CD4-positive, alpha-beta T cell treated with Interferon gamma for 1 hour (primary cell): Measurements from ENCODE around the gene SLIT2.

Experiments
- DNase-seq: peaks from one replicate; pipeline ENCODE4 v3.0.0-alpha.2; 2020

Gene SLIT2, protein sequence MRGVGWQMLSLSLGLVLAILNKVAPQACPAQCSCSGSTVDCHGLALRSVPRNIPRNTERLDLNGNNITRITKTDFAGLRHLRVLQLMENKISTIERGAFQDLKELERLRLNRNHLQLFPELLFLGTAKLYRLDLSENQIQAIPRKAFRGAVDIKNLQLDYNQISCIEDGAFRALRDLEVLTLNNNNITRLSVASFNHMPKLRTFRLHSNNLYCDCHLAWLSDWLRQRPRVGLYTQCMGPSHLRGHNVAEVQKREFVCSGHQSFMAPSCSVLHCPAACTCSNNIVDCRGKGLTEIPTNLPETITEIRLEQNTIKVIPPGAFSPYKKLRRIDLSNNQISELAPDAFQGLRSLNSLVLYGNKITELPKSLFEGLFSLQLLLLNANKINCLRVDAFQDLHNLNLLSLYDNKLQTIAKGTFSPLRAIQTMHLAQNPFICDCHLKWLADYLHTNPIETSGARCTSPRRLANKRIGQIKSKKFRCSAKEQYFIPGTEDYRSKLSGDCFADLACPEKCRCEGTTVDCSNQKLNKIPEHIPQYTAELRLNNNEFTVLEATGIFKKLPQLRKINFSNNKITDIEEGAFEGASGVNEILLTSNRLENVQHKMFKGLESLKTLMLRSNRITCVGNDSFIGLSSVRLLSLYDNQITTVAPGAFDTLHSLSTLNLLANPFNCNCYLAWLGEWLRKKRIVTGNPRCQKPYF (N-terminal part only)

DNA sequence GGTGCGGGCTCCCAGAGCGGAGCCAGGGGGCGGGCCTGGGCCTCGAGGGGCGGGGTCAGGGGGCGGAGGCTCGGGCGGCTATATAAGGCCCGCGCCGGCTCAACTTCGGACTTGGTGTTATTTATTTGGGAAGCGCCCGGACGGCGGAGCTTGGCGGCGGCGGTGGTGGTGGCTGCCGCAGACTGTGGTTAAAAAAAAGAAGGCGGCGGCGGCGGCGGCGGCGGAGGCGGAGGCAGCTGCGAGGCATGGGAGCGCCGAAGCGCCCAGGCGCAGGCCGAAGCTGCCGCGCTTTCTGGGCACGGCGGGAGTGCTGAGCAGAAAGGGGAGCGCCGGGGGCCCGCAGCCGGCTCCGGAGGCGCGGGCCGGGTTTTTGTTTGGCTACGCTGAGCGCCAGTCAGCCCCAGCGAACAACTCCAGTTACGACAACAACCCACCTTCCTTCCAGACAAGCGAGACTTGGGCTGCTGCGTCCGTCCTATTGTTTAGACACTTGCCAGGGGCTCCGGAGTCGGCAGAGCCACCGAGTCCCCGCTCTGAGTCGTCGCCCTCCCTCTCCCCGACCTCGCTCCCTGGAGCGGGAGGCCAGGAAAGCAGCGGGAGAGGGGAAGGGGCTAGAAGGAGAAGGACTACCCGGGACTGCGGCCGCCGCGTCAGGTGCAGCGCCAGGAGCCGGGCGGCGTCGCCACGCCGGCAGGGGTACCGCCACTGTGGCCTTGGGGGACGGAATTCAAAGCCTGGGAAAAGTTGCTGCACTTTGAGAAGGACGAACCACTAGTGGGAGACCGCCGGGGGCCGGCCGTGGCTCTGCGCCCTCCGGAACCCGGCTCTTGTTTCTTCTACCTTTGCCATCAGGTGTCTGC, at the start of gene SLIT2:
Gene SLIT2 (plus strand): TSS at position 110 of the 860 bp plus-strand sequence. CDS start 1,911 bp downstream, outside the sequence.
- DNase-seq = no peak

DNA sequence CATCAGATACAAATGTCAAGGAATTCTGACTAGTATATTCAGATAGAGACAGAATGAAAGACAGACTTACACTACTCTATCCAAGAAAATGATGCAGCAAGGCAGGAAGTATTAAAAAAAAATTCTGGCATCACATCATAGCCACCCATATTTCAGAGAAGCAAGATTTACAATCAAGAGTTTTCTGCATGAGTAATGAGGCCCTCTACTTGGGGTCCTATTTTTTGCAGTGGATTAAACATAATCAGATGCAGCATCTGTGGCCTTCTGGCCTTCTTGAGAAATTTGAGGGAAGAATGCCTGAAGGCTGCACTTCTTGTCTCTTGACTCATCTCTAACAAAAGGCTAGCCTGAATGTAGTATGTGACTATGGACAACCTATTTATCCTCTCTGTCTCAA, 48.2 kb upstream of the SLIT2 start:
- DNase-seq = no peak

- no peak for DNase-seq
Measured at GRCh38 chr4:20217521-20217920, 34.2 kb upstream of the SLIT2 start.

DNA sequence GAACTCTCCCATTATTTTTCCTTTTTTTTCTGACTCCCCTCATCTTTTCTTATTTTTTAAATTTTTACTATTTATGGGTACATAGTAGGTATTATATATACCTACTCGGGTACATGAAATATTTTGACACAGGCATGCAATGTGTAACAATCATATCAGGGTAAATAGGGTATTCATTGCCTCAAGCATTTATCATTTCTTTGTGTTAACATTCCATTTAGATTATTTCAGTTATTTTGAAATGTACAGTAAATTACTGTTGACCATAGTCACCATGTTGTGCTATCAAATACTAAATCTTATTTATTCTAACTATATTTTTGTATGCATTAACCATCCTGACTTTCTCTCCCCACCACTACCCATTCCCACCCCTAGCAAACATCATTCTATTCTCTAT, 33.8 kb upstream of the SLIT2 start:
- DNase-seq = no peak

DNA sequence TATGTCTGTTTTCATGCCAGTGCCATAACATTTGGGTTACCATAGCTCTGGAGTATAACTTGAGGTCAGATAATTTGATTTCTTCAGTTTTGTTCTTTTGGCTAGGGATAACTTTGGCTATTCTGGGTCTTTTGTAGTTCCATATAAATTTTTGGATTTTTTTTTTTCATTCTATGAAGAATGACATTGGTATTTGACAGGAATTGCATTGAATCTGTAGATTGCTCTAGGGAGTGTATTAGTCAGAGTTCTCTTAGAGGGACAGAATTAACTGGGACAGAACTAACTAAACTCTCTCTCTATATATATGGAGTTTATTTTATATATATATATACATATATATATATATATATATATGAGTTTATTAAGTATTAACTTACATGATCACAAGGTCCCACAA, 32.2 kb upstream of the SLIT2 start:
- DNase-seq = no peak

- DNase-seq = no peak
Measured at GRCh38 chr4:20237894-20238537, 13.7 kb upstream of the SLIT2 start.

GRCh38 chr4:20248155-20248558, 3.5 kb upstream of the SLIT2 start:
- DNase-seq = no peak

GRCh38 chr4:20249333-20249732, 2.4 kb upstream of the SLIT2 start:
- no peak for DNase-seq

- no peak for DNase-seq
Measured at GRCh38 chr4:20251031-20251795, 492 bp upstream of the SLIT2 start.

GRCh38 chr4:20252656-20253282, 1.1 kb downstream of the SLIT2 start:
- DNase-seq = no peak

GRCh38 chr4:20253283-20253734, 1.6 kb downstream of the SLIT2 start:
- DNase-seq = no peak

- no peak for DNase-seq
Measured at GRCh38 chr4:20253735-20254409, 2.2 kb downstream of the SLIT2 start.

- no peak for DNase-seq
Measured at GRCh38 chr4:20254511-20255250, 3.0 kb downstream of the SLIT2 start.

- DNase-seq = no peak
Measured at GRCh38 chr4:20255251-20255586, 3.5 kb downstream of the SLIT2 start.

GRCh38 chr4:20255823-20256222, 4.1 kb downstream of the SLIT2 start:
- DNase-seq = no peak

DNA sequence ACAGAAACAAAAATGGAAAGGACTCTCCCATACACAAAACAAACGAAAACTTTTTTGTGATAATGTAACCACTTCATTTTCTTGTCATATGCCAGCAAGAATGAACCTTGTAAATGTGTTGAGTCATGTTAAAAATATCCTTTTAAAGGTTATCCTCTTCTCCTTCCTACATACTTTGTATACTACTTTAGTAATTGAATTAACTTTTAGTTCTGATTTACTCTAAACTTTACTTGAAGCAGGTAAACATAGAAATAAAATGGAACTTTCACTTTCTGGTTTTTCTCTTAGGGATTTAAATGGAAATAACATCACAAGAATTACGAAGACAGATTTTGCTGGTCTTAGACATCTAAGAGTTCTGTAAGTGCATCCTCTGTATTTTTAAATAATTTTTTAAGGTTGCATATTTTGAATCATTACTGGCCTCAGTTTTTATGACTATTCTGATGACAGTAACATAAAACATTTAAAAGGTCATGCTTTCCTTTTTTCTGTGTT, 4.7 kb downstream of the SLIT2 start:
- DNase-seq = no peak

DNA sequence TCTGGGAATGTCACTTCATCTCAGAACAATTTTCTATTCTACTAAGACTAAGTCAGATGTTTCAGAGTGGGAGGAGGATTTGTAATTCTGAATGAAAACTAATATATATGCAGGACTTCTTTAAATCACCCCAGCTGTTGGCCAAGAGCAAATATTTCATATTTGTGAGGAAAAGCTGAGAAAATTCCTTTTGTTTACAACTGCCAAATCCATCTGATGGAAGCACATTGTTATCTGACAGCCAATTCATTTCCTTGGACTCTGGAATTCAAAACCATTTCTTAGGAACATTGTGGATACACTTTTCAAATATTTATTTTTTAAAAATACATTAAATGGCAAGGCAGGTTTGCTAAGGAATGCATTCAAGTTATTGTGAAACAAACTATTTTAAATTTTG, 8.0 kb downstream of the SLIT2 start:
- no peak for DNase-seq

DNA sequence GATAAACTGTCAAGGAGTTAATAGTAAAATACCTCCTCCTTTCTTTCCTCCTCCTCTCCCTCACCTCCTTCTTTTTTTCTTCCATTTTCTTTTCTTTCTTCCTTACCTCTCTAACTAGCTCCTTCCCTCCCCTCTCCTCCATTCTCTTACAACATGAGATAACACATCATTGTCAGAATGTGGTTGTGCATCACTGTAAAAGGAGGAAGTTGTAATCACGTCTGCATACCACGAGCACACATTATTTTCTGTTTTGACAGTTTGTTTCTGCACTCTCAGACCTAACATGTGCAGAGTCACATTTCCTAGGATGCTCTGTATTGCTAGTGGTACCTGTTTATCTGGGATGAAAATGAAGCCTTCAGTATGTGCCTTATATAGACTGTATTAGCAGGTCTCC, 9.1 kb downstream of the SLIT2 start:
- DNase-seq = no peak

DNA sequence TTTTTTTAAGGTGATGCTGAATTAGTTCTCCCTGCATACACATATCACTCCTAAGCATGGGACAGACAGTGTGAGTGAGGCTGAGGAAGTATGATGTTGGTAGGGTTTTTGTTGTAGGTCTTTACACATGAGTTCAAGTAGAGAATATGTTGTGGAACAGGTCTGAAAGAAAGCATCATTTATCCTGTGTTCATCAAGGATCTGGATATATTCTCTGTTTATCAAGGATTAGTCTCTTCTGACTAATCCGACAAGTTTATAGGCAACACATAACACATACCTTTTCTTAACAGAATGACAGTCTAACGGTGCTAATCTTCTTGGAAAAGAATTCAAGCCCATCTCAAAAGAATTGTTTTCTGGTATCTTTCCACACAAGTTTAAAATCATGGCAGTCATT, 10.5 kb downstream of the SLIT2 start:
- no peak for DNase-seq

DNA sequence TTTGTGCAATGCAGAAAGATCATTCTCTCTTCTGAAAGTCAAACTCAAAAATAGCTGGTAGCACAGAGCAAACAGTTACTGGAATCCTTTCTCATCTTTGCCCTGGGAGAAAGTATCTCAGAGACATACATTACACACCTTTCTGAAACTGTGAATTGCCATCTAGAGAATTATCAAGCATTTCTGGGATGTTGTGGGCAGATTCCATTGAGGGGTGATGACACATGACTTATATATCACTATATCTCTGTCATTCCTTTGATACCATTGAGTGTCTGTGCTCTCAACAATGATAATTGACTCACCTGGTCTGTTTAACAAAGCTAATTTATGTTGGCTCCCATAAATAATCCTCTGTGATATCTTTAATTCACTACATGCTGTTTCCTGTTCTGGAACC, 13.0 kb downstream of the SLIT2 start:
- no peak for DNase-seq
